ENCODE measurements around the gene HNRNPUL1.

DNA sequence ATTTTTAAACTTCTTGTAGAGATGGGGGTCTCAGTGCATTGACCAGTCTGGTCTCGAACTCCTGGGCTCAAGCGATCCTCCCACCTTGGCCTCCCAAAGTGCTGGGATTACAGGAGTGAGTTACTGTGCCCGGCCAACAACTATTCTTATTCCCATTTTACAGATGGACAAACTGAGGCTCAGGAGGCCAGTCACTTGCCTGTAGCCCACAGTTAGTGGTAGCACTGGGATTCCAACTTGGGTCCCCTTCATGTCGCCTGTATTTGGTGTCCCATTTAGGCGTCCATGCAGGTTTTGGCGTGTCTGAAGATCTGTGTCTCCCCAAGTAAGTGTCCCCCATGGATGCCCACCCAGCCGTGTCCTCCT lies 45.9 kb upstream of the HNRNPUL1 start:
- TF ChIP-seq POLR2AphosphoS5 (IDR thresholded peaks at IDR 0.05; ENCODE audit: insufficient read depth, low read depth, low read length) (no peak), JUN (IDR thresholded peaks at IDR 0.05; ENCODE audit: borderline replicate concordance, insufficient read depth, insufficient read length, low read depth) (no peak), CTCF (IDR thresholded peaks at IDR 0.05; ENCODE audit: extremely low read depth in 1 of 2, insufficient read depth in 1 of 2, low read depth in 1 of 2, low read length in 2 of 2) (no peak), POLR2A (IDR thresholded peaks at IDR 0.05; ENCODE audit: low read depth, low read length) (no peak), EZH2 (IDR thresholded peaks at IDR 0.05; ENCODE audit: borderline replicate concordance, low read depth, low read length, severe bottlenecking) (no peak), GATA2 (IDR thresholded peaks at IDR 0.05; ENCODE audit: insufficient read depth, insufficient read length, low read depth, low read length) (no peak), MYC (IDR thresholded peaks at IDR 0.05; ENCODE audit: low read depth, low read length) (no peak), FOS (IDR thresholded peaks at IDR 0.05; ENCODE audit: borderline replicate concordance, insufficient read depth, low read length) (no peak)
- TF ChIP-seq, protein P1, sequence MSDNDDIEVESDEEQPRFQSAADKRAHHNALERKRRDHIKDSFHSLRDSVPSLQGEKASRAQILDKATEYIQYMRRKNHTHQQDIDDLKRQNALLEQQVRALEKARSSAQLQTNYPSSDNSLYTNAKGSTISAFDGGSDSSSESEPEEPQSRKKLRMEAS (IDR thresholded peaks at IDR 0.05; ENCODE audit: insufficient read depth, insufficient read length): no peak

Measured in endothelial cell of umbilical vein (primary cell).